DMS 273 (cell line): ENCODE measurements around the gene FBXL17.

Experiments
- DNase-seq: peaks from one replicate; lab custom pipeline; 2025; ENCODE audit not compliant: unreplicated experiment; lab: John Stamatoyannopoulos, UW

Gene FBXL17

DNA sequence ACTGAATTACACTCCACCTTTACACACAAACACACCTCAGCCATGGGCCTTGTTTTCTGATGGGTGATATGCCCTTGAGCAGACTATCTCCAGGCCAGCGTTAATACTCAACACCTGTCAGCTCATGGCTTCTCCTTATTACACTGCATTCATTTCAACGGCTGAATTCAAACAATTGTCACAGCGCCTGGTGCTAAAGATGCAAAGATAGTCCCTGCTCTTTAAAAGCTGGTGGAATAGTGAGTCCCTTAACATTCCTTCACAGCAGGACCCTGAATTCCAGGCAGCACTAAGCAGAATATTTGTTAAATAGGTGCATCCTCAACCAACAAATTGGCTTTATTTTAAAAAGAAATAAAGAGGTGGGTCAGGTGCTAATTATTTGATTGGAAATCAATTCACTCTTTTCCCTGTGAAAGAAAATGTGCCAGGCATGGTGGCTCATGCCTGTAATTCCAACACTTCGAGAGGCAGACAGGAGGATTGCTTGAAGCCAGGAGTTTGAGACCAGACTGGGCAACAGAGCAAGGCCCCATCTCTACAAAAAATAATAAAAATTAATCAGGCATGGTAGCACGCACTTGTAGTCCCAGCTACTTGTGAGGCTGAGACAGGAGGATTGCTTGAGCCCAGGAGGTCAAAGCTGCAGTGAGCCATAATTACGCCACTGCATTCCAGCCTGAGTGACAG is 555.4 kb downstream of the FBXL17 start:
- DNase-seq = no peak

DNA sequence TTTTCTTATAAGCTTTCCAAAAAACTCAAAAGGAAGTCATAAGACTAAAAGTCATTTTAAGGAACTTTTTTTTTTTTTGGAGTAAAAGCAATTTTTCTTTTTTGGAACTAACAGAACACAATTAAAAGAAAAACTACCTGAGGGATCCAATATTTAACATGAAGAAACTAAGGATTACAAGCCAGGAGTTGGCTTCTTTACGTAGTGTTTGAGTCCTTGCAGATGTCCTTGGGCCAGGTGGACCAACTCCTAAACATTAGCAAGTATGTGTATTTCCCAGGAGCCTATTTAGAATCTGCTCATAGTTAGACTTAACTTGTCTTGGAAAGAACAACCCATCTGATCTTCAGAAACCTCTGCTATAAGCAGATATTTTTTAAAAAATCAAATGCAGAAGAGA is 557.1 kb downstream of the FBXL17 start:
- DNase-seq = no peak

DNA sequence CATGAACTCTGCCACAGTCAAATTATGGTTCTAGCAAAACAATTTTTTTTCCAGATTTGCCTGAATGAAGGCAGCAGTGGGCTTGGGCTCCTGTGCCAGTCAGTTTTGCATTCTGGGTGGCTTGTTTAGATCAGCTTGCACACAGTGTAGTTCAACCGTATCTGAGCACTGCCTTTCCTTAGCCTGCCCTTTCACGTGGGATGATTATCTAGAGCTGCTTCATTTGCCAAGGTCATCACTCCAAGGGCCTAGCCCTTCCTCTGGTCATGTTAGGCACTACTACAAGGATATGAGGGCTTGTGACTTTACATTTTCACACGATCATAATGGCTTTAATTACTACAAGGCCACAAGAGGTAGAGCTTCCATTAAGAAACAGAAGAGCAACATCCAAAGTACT is 560.6 kb downstream of the FBXL17 start:
- DNase-seq = no peak

DNA sequence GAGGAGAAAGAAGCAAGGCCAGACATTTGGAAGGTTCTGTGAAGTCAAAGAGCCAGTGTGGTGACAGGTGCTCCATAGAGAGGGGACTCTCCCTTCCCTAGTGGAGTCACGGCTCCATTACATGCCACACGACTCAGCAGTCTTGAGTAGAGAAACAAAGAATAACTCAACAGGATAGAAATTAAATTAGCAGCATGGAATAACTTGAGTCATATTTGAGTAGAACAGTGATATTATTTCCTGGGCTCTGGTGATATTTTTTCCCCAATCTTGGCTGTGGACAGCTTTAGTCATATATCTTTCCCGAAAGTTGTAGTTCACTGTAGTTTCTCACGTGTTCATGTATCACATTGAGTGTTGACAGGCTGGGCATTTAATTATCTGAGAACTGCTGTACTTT is 561.5 kb downstream of the FBXL17 start:
- peak; percentile 27 for DNase-seq

DNA sequence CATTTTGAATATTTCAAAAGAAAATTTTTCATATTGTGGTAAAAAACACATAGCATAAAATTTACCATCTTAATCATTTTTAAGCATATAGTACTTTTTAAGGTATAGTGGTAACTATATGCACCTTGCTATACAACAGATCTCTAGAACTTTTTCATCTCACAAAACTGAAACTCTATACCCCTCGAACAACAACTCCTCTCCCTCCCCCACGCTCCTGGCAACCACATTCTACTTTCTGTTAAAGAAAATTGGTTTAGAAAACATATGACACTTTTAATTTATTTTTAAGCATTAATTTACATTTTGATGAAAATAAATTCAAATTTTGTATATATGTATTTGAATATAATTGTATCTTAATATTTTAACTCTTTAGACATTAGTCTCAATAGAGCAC is 563.9 kb downstream of the FBXL17 start:
- peak; percentile 5 for DNase-seq

- no peak for DNase-seq
Observed at GRCh38 chr5:107817436-107817835, 564.5 kb downstream of the FBXL17 start.

- peak; percentile 39 for DNase-seq
Observed at GRCh38 chr5:107815109-107815508, 566.8 kb downstream of the FBXL17 start.

GRCh38 chr5:107814183-107814827 is 567.6 kb downstream of the FBXL17 start:
- no peak for DNase-seq

DNA sequence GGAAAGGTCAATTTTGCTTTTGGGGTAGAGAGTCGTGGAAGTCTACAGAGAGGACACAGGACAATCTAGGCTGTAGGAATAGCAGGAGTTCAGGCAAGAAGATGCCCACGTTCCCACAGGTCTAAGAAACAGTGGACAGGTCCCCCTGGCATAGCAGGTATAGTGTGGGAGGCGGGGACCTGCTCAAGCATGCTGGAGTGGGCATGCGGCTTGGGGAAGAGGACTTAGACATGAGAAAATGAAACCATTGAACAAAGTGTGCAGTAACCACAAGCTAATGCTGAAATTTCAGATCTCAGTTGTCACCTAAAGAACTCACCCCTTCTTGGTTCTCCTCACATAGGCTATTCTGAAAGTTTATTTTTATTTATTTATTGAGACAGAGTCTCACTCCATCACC is 568.3 kb downstream of the FBXL17 start:
- no peak for DNase-seq

DNA sequence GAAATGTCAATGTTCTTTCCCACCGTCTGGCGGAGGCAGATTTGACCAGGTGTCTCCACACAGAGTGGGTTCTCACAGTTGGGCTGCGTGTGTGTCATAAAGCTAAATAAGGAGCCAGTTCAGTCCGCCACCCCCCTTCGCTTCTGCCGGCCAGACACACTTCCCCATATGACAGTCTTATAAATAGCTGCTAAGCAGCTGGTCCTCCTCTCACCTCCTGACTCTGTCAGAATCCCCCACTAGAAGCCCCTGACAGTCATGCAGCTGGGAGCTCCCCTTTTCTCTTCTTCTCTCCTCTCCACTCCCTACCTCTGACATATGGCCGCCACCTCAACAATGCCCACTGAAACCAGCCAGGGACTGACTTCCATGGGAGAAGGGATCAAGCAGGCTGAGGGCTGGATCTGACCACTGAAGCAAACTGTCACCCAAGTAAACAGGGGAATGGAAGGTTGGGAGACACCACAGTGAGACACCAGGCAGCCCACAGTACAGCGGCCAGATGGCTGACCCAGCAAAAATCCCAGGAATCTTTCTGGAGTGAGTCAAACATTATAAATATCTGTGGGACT is 569.2 kb downstream of the FBXL17 start:
- peak; percentile 64 for DNase-seq

DNA sequence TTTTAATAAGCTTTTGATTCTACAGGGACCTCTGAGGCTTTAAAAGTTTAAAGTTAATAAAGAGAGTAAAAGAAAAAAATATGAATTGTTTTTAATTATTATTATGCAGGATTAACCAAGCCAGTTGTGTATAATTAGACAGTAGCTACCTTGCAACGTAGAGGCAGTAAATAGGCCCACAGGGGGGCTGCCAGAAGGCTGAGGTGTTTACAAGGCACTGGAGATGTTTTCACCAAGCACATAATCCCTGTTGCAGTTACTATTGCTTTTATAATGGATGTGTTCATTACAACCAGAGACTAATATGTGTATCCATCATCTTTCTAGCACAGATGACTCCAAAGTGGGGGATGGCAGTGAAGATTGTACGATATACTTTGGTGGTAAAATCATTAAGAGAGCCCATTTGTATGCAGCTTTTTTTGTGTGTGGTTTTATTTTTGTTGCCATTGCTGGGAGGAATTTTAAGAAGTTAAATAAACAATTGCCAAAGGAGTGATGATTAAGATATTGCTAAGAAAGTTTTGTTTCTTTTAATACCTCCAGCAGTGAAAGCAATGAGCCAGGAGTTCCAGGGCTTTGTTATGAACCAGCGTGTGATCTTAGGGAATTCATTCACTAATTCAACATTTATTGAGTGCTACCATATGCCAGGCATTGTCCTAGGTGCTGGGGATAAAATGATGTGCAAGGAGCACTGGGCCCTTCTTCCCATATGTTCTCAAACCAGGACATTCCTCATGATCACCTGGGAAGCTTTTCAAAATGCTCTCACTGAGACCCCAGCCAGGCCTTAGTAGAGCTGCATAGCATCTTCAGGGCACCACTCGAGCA is 572.5 kb downstream of the FBXL17 start:
- DNase-seq = peak; percentile 47
